ENCODE results near the gene INSIG1.

DNA sequence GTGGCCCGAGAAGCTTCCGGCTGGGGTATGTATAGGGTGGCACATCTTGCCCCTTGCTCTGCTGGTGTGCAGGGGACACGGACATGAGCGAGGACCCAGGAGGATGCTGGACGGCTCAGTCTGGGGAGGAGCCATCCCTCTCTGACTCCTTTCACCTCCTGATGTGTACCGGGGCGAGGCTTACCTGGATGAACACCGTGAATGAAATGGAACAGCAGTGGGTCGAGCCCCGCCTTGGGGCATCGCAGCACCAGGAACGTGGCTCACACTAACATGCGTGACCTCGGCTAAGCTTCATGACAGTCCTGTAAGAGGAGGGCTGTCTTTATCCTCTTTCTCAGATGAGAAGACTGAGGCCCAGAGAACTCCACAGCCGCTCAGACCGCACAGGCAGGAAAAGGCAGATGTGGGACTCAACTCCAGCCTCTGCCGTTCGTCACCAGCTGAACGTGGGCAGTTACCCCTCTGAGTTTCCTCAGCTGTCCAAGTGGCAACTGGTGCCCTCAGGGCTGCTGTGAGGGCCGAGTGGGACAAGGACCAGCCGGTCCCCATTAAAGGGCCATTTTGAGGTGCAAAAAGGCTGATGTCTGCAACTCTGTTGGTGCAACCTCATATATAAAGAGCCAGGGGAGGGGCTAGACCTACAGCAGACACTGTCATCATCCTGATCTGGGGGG lies 54.5 kb downstream of the INSIG1 start:
- TF ChIP-seq RAD21 (IDR thresholded peaks at IDR 0.05; ENCODE audit: low read length) (no peak), CTCF (IDR thresholded peaks at IDR 0.05) (no peak), GABPA (IDR thresholded peaks at IDR 0.05; ENCODE audit: low read depth) (no peak), CHD2 (IDR thresholded peaks at IDR 0.05; ENCODE audit: low read length, partially characterized antibody) (no peak), TAF1 (IDR thresholded peaks at IDR 0.05; ENCODE audit: borderline replicate concordance, low read depth, low read length) (no peak), POLR2AphosphoS5 (IDR thresholded peaks at IDR 0.05; ENCODE audit: low read depth, low read length) (no peak)

Data from SK-N-SH (cell line).